IMR-90 (cell line): Measurements from ENCODE around the gene PRKCG. TPM values are rescaled to one million over a fixed set of nuclear protein-coding genes. Genes with fewer than 3 reads are reported as not detected.

Experiments
- ATAC-seq: fragments of 200-7000 bp; cut with Tn5 transposase; 2 replicates; pipeline ENCODE4 v1.9.1; 2020; ENCODE audit warnings: low read depth, mild to moderate bottlenecking, moderate library complexity
- BruUV-seq: library from RNA; stranded (reverse); fragments of 400-500 nt; replicated peaks from 2 replicates; lab custom pipeline; 2021; lab: Mats Ljungman, UMichigan
- CTCF ChIA-PET: fragments of 300-600 bp; formaldehyde crosslinking; extraction: SDS; loops from one replicate; lab custom pipeline; 2021; ENCODE audit warnings: antibody characterized with exemption; lab: Yijun Ruan, JAX
- POLR2A ChIA-PET: fragments of 300-600 bp; sonication (Branson Sonifier 250); formaldehyde crosslinking; loops from one replicate; lab custom pipeline; 2022; ENCODE audit warnings: antibody characterized with exemption; ENCODE audit not compliant: unreplicated experiment; lab: Charles Lee
- DNase-seq: peaks from one replicate; pipeline ENCODE4 v3.0.0; 2013
- H2AFZ ChIP-seq: replicated peaks from 2 replicates; pipeline ENCODE3; 2013; ENCODE audit warnings: low read length, mild to moderate bottlenecking; ENCODE audit not compliant: poor library complexity
- H2AK5ac ChIP-seq: 2 replicates; pipeline ENCODE4 v1.6.1; 2013; ENCODE audit warnings: low read depth, low read length, inconsistent platforms
- H2AK9ac ChIP-seq: replicated peaks from 2 replicates; pipeline ENCODE3; 2013; ENCODE audit warnings: mild to moderate bottlenecking, low read depth, low read length, moderate library complexity; ENCODE audit not compliant: poor library complexity
- H2BK120ac ChIP-seq: 2 replicates; pipeline ENCODE4 v1.6.1; 2013; ENCODE audit warnings: low read depth, low read length, inconsistent platforms
- H2BK15ac ChIP-seq: 3 replicates; pipeline ENCODE4 v1.6.1; 2013; ENCODE audit warnings: low read depth, low read length, inconsistent platforms
- H2BK20ac ChIP-seq: 2 replicates; pipeline ENCODE4 v1.6.1; 2013; ENCODE audit warnings: low read depth, mild to moderate bottlenecking, inconsistent platforms, low read length, moderate library complexity
- H2BK5ac ChIP-seq: 2 replicates; pipeline ENCODE4 v1.6.1; 2013; ENCODE audit warnings: mild to moderate bottlenecking, low read depth, low read length, inconsistent platforms; ENCODE audit not compliant: poor library complexity, severe bottlenecking
- H3K14ac ChIP-seq: replicated peaks from 2 replicates; pipeline ENCODE4 v1.6.1; 2013; ENCODE audit warnings: low read depth, low read length, inconsistent platforms
- H3K18ac ChIP-seq: 2 replicates; pipeline ENCODE4 v1.6.1; 2013; ENCODE audit warnings: low read depth, low read length, control low read depth
- H3K23ac ChIP-seq: 2 replicates; pipeline ENCODE4 v1.6.1; 2013; ENCODE audit warnings: low read depth, low read length, inconsistent platforms
- H3K27ac ChIP-seq: 2 replicates; pipeline ENCODE4 v1.5.1; 2013; ENCODE audit warnings: mild to moderate bottlenecking, control low read depth, low read length; ENCODE audit not compliant: insufficient read depth
- H3K27me3 ChIP-seq: 2 replicates; pipeline ENCODE4 v1.6.1; 2013; ENCODE audit warnings: low read length; ENCODE audit not compliant: control insufficient read depth, insufficient read depth
- H3K36me3 ChIP-seq: 2 replicates; pipeline ENCODE4 v1.6.1; 2013; ENCODE audit warnings: low read length, mixed read lengths; ENCODE audit not compliant: control insufficient read depth, insufficient read depth
- H3K4ac ChIP-seq: 2 replicates; pipeline ENCODE4 v1.6.1; 2013; ENCODE audit warnings: low read depth, low read length, inconsistent platforms
- H3K4me1 ChIP-seq: 2 replicates; pipeline ENCODE4 v1.6.1; 2013; ENCODE audit warnings: low read length, mixed read lengths; ENCODE audit not compliant: control insufficient read depth, insufficient read depth
- H3K4me2 ChIP-seq: 2 replicates; pipeline ENCODE4 v1.6.1; 2013; ENCODE audit warnings: low read depth, mild to moderate bottlenecking, control low read depth, low read length, moderate library complexity
- H3K4me3 ChIP-seq: 2 replicates; pipeline ENCODE4 v1.5.1; 2013; ENCODE audit warnings: low read depth, mild to moderate bottlenecking, control low read depth, low read length, moderate library complexity; ENCODE audit not compliant: insufficient read depth
- H3K56ac ChIP-seq: 2 replicates; pipeline ENCODE4 v1.6.1; 2013; ENCODE audit warnings: low read length, inconsistent platforms; ENCODE audit not compliant: insufficient read depth; ENCODE audit errors: extremely low read depth
- H3K79me1 ChIP-seq, 2 experiments: 2 replicates each; pipeline ENCODE4 v1.6.1; 2013; ENCODE audit warnings: low read length in 2 of 2, inconsistent platforms in 1 of 2, low read depth in 1 of 2
- H3K9ac ChIP-seq: 2 replicates; pipeline ENCODE4 v1.6.1; 2013; ENCODE audit warnings: low read depth, low read length, control low read depth
- H3K9me1 ChIP-seq: 2 replicates; pipeline ENCODE4 v1.6.1; 2013; ENCODE audit warnings: low read length, inconsistent platforms; ENCODE audit not compliant: insufficient read depth
- H3K9me3 ChIP-seq: 2 replicates; pipeline ENCODE4 v1.6.1; 2013; ENCODE audit warnings: low read length; ENCODE audit not compliant: control insufficient read depth, insufficient read depth
- H4K20me1 ChIP-seq: 2 replicates; pipeline ENCODE4 v1.6.1; 2013; ENCODE audit warnings: low read length, inconsistent platforms; ENCODE audit not compliant: insufficient read depth
- H4K5ac ChIP-seq: 2 replicates; pipeline ENCODE4 v1.6.1; 2013; ENCODE audit warnings: mild to moderate bottlenecking, low read depth, low read length, control low read depth
- H4K8ac ChIP-seq, 2 experiments: 2 replicates each; pipeline ENCODE4 v1.6.1; 2013; ENCODE audit warnings: low read depth in 2 of 2, low read length in 2 of 2, control low read depth in 1 of 2, inconsistent platforms in 1 of 2
- H4K91ac ChIP-seq: 2 replicates; pipeline ENCODE4 v1.6.1; 2013; ENCODE audit warnings: low read depth, low read length, inconsistent platforms; ENCODE audit not compliant: insufficient read depth
- FOS ChIP-seq: fragments of 150-350 bp; IDR thresholded peaks from 2 replicates; pipeline ENCODE4 v1.6.1; 2016; ENCODE audit warnings: low read depth, low read length
- MAFK ChIP-seq: IDR thresholded peaks from 2 replicates; pipeline ENCODE4 v1.6.1; 2012; ENCODE audit warnings: low read depth, low read length, improper control_type of control experiment
- MXI1 ChIP-seq: IDR thresholded peaks from 2 replicates; pipeline ENCODE4 v1.6.1; 2012; ENCODE audit warnings: low read depth, mild to moderate bottlenecking, low read length, moderate library complexity, borderline replicate concordance
- NFE2L2 ChIP-seq: fragments of 150-350 bp; IDR thresholded peaks from 2 replicates; pipeline ENCODE4 v1.6.1; 2016; ENCODE audit warnings: low read depth, mild to moderate bottlenecking, low read length
- RAD21 ChIP-seq: IDR thresholded peaks from 2 replicates; pipeline ENCODE4 v1.6.1; 2012; ENCODE audit warnings: low read length, improper control_type of control experiment
- WGBS, 2 experiments: methylation state at CpG; one replicate each; pipeline versions ENCODE4 v1.1.5 to v1.1.7; 2013; ENCODE audit warnings: missing lambda C conversion rate in 2 of 2; ENCODE audit not compliant: insufficient read length in 1 of 2; ENCODE audit errors: extremely low coverage in 2 of 2; 5-methylcytosine and 5-hydroxymethylcytosine counted together
- dilution Hi-C: fragments of 300-500 bp; cut with HindIII; formaldehyde crosslinking; loops from one replicate; pipeline ENCODE4 v1.14.3; 2018; ENCODE audit warnings: low sequenced_read_pairs; ENCODE audit not compliant: unreplicated experiment
- in situ Hi-C: fragments of 300-500 bp; cut with MboI; formaldehyde crosslinking; loops from 3 replicates; pipeline ENCODE4 v1.14.3; 2019; ENCODE audit warnings: low sequenced_read_pairs, inconsistent platforms, mixed read lengths
- intact Hi-C: fragments of 100-400 bp; cut with micrococcal nuclease; formaldehyde crosslinking; loops from 2 replicates; pipeline ENCODE4 v1.10.0; 2022
- polyA plus RNA-seq, 3 experiments: library from polyadenylated mRNA; depleted of rRNA; stranded (reverse); fragments of >200 nt; gene quantifications; 2 replicates each; pipeline ENCODE4 v1.2.3, GENCODE V29; 2012; ENCODE audit warnings: low replicate concordance in 1 of 3
- total RNA-seq: library from RNA; depleted of rRNA; stranded (reverse); fragments of >200 nt; gene quantifications from 2 replicates; pipeline ENCODE4 v1.2.3, GENCODE V29; 2012
- TF ChIP-seq, protein P1 (sequence below): conservative IDR thresholded peaks from 2 replicates; pipeline ENCODE4 v1.5.1; 2012; ENCODE audit warnings: mild to moderate bottlenecking, low read depth, low read length, improper control_type of control experiment
- TF ChIP-seq, protein P2 (sequence below): fragments of 150-350 bp; IDR thresholded peaks from 2 replicates; pipeline ENCODE4 v1.6.1; 2016; ENCODE audit warnings: low read depth, mild to moderate bottlenecking, low read length, moderate library complexity, borderline replicate concordance
- TF ChIP-seq, protein P3 (sequence below): fragments of 150-350 bp; IDR thresholded peaks from 2 replicates; pipeline ENCODE4 v1.6.1; 2017; ENCODE audit warnings: mild to moderate bottlenecking, antibody characterized with exemption, low read length, low read depth

Gene PRKCG
- total and polyA plus RNA-seq, 2 of the 4 experiments (the other 2 are of a cell fraction): not detected

DNA sequence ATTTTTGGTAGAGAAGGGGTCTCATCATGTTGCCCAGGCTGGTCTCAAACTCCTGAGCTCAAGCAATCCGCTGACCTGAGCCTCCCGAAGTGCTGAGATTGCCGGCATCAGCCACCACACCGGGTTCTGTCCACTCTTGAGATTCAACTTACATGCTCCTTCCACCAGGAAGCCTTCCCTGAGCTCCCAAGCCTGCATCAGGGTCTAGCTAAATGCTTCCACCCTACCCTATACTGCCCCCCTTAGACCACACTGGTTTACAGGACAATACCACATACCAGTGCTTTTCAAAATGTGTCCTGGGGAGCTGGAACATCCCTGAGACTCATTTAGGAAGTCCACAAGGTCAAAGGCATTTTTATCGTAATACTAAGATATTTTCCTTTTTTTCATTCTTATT lies 65.6 kb downstream of the PRKCG start:
- POLR2A ChIA-PET: no interaction called here
- CTCF ChIA-PET: interaction anchor here (0.6 kb wide), 1 partner anchor 362 kb away, joined by 3 read pairs; no protein-coding TSS in a partner anchor
- Histone ChIP-seq H3K27ac (no peak overlapping the region), H4K5ac (no peak overlapping the region), H3K4me2 (no peak overlapping the region), H3K4me3 (no peak overlapping the region), H2AFZ (no peak overlapping the region), H2AK5ac (no peak overlapping the region), H2BK15ac (no peak overlapping the region), H3K18ac (no peak overlapping the region), H2BK20ac (no peak overlapping the region), H3K9ac (no peak overlapping the region), H3K56ac (no peak overlapping the region), H4K91ac (no peak overlapping the region), H2AK9ac (no peak overlapping the region), H3K27me3 (peaks cover 3% of the 10 kb centered on the region; the same call in 1 of the 2 replicates), H3K79me1 (no peaks in the 10 kb centered on the region), H3K4me1 (no peaks in the 10 kb centered on the region), H4K8ac (no peak overlapping the region), H4K20me1 (no peaks in the 10 kb centered on the region), H3K4ac (no peak overlapping the region), H3K9me1 (no peaks in the 10 kb centered on the region; the same call in 1 of the 2 replicates), H3K36me3 (no peaks in the 10 kb centered on the region), H2BK5ac (no peak overlapping the region), H3K9me3 (no peaks in the 10 kb centered on the region; the same call in 1 of the 2 replicates), H3K23ac (no peak overlapping the region), H3K14ac (no peak overlapping the region), H2BK120ac (no peak overlapping the region)
- intact Hi-C loops (no loop called here), dilution Hi-C loops (no loop called here), in situ Hi-C loops (no loop called here)
- no TSS peak for BruUV-seq
- TF ChIP-seq, protein P1, sequence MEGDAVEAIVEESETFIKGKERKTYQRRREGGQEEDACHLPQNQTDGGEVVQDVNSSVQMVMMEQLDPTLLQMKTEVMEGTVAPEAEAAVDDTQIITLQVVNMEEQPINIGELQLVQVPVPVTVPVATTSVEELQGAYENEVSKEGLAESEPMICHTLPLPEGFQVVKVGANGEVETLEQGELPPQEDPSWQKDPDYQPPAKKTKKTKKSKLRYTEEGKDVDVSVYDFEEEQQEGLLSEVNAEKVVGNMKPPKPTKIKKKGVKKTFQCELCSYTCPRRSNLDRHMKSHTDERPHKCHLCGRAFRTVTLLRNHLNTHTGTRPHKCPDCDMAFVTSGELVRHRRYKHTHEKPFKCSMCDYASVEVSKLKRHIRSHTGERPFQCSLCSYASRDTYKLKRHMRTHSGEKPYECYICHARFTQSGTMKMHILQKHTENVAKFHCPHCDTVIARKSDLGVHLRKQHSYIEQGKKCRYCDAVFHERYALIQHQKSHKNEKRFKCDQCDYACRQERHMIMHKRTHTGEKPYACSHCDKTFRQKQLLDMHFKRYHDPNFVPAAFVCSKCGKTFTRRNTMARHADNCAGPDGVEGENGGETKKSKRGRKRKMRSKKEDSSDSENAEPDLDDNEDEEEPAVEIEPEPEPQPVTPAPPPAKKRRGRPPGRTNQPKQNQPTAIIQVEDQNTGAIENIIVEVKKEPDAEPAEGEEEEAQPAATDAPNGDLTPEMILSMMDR: no peak
- TF ChIP-seq FOS: no peak
- TF ChIP-seq RAD21: no peak
- TF ChIP-seq, protein P2, sequence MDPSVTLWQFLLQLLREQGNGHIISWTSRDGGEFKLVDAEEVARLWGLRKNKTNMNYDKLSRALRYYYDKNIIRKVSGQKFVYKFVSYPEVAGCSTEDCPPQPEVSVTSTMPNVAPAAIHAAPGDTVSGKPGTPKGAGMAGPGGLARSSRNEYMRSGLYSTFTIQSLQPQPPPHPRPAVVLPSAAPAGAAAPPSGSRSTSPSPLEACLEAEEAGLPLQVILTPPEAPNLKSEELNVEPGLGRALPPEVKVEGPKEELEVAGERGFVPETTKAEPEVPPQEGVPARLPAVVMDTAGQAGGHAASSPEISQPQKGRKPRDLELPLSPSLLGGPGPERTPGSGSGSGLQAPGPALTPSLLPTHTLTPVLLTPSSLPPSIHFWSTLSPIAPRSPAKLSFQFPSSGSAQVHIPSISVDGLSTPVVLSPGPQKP: no peak
- TF ChIP-seq MAFK: no peak
- TF ChIP-seq, protein P3, sequence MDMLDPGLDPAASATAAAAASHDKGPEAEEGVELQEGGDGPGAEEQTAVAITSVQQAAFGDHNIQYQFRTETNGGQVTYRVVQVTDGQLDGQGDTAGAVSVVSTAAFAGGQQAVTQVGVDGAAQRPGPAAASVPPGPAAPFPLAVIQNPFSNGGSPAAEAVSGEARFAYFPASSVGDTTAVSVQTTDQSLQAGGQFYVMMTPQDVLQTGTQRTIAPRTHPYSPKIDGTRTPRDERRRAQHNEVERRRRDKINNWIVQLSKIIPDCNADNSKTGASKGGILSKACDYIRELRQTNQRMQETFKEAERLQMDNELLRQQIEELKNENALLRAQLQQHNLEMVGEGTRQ: no peak
- no peak for TF ChIP-seq MXI1
- no peak for TF ChIP-seq NFE2L2
- ATAC-seq (no peak), DNase-seq (no peak)
- WGBS, 2 experiments: no CpG with 5 or more reads among the region's 5 CpGs
